HepG2 (cell line): Measurements from ENCODE around the gene NFYC. TPM values are rescaled to one million over a fixed set of nuclear protein-coding genes. Genes with fewer than 3 reads are reported as not detected.

Experiments
- ELF3 ChIP-seq: IDR thresholded peaks from 2 replicates; pipeline ENCODE4 v1.6.1; 2016; ENCODE audit warnings: missing genetic modification reagents, missing compliant biosample characterization
- EZH2 ChIP-seq: conservative IDR thresholded peaks from 2 replicates; pipeline ENCODE4 v1.6.1; 2012; ENCODE audit warnings: mild to moderate bottlenecking, low read depth, low read length, moderate library complexity
- FOXK1 ChIP-seq: sonication (generic); formaldehyde crosslinking; IDR thresholded peaks from 2 replicates; pipeline ENCODE4 v1.4.0; 2020; ENCODE audit warnings: low read depth, missing genetic modification reagents, borderline replicate concordance
- KLF6 ChIP-seq: IDR thresholded peaks from 2 replicates; pipeline ENCODE4 v1.8.0; 2016; ENCODE audit warnings: missing biosample characterization, missing genetic modification reagents
- MAFK ChIP-seq, 2 experiments: IDR thresholded peaks in 1 of 2; conservative IDR thresholded peaks in 1 of 2; 2 replicates each; pipeline ENCODE4 v1.6.1; 2011; ENCODE audit warnings: improper control_type of control experiment in 2 of 2, low read length in 2 of 2
- NCOA2 ChIP-seq: sonication (generic); formaldehyde crosslinking; IDR thresholded peaks from 2 replicates; pipeline ENCODE4 v1.8.0; 2022; ENCODE audit warnings: inconsistent platforms
- NCOA5 ChIP-seq: sonication (generic); formaldehyde crosslinking; IDR thresholded peaks from 2 replicates; pipeline ENCODE4 v1.4.0; 2020; ENCODE audit warnings: missing genetic modification reagents
- SMAD1 ChIP-seq: sonication (generic); formaldehyde crosslinking; IDR thresholded peaks from 2 replicates; pipeline ENCODE4 v1.4.0; 2020; ENCODE audit warnings: missing genetic modification reagents, low read depth, mild to moderate bottlenecking, borderline replicate concordance
- ZNF136 ChIP-seq: sonication (generic); formaldehyde crosslinking; IDR thresholded peaks from 2 replicates; pipeline ENCODE4 v1.8.1; 2022; ENCODE audit warnings: low read depth, mild to moderate bottlenecking, moderate library complexity, missing genetic modification reagents
- ZNF17 ChIP-seq: sonication (generic); formaldehyde crosslinking; IDR thresholded peaks from 2 replicates; pipeline ENCODE4 v1.5.0; 2020; ENCODE audit warnings: mild to moderate bottlenecking, missing genetic modification reagents
- ZNF235 ChIP-seq: sonication (generic); formaldehyde crosslinking; IDR thresholded peaks from 2 replicates; pipeline ENCODE4 v1.8.1; 2023; ENCODE audit warnings: mild to moderate bottlenecking, missing genetic modification reagents, borderline replicate concordance
- ZNF543 ChIP-seq: sonication (generic); formaldehyde crosslinking; IDR thresholded peaks from 2 replicates; pipeline ENCODE4 v1.4.0; 2020; ENCODE audit warnings: mild to moderate bottlenecking, missing genetic modification reagents
- ZNF549 ChIP-seq: sonication (generic); formaldehyde crosslinking; IDR thresholded peaks from 2 replicates; pipeline ENCODE4 v1.5.0; 2020; ENCODE audit warnings: missing genetic modification reagents
- polyA plus RNA-seq, 8 experiments: library from polyadenylated mRNA; depleted of rRNA in 3 of 8; stranded (reverse) in 7 of 8; unstranded in 1 of 8; fragments of >200 nt; fragmentation: Illumina TruSeq in 4 of 8; extraction: Trizol in 4 of 8; gene quantifications; 2 replicates each; pipeline versions ENCODE4 v1.2.1 to v1.2.3, GENCODE V29; 2011 to 2016; ENCODE audit warnings: low read depth in 4 of 8, missing spikeins in 1 of 8, mixed read lengths in 1 of 8; ENCODE audit not compliant: insufficient read depth in 1 of 8
- total RNA-seq, 5 experiments: library from RNA; depleted of rRNA; stranded (reverse); fragments of >200 nt; fragmentation: Illumina TruSeq; extraction: Trizol; gene quantifications; 2 replicates each; pipeline ENCODE4 v1.2.3, GENCODE V29; 2016; ENCODE audit warnings: low read depth in 1 of 5
- TF ChIP-seq, protein P1 (sequence below): sonication (generic); formaldehyde crosslinking; IDR thresholded peaks from 2 replicates; pipeline ENCODE4 v1.4.0; 2020; ENCODE audit warnings: mild to moderate bottlenecking, missing genetic modification reagents
- TF ChIP-seq, protein P2 (sequence below): sonication (generic); formaldehyde crosslinking; IDR thresholded peaks from 2 replicates; pipeline ENCODE4 v1.4.0; 2020; ENCODE audit warnings: missing genetic modification reagents, borderline replicate concordance
- TF ChIP-seq, protein P3 (sequence below): IDR thresholded peaks from 2 replicates; pipeline ENCODE4 v1.4.0; 2020; ENCODE audit warnings: mild to moderate bottlenecking, missing genetic modification reagents
- TF ChIP-seq, protein P4 (sequence below): IDR thresholded peaks from 2 replicates; pipeline ENCODE4 v1.6.1; 2016; ENCODE audit warnings: mild to moderate bottlenecking
- TF ChIP-seq, protein P5 (sequence below): sonication (generic); formaldehyde crosslinking; IDR thresholded peaks from 2 replicates; pipeline ENCODE4 v1.9.0; 2022; ENCODE audit warnings: missing genetic modification reagents, mild to moderate bottlenecking, borderline replicate concordance

NFYC gene
- total and polyA plus RNA-seq, 2 of the 13 experiments (the other 11 are each of a cell fraction or from before 2014, with no cell fraction given), result 33.9 to 73.7 TPM

DNA sequence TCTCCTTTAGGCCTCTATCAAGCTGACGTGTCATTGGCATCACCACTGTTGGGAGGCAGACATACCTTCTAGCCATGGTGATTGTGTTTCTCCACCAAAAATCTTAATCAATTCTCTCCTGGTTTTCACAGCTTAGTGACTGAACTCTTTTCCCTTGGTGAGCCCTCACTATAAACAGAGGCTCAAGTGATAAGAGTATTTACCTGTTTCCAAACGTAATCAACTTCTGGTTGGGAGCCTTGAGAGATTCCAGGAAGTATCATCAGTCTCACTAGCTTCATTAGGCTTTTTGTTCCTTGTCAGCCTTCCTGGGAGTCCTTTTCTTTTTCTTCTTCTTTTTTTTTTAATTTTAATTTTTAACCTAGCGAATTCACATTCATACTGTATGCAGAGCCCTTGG lies 58.3 kb downstream of the NFYC start (continued):
- TF ChIP-seq, protein P1, sequence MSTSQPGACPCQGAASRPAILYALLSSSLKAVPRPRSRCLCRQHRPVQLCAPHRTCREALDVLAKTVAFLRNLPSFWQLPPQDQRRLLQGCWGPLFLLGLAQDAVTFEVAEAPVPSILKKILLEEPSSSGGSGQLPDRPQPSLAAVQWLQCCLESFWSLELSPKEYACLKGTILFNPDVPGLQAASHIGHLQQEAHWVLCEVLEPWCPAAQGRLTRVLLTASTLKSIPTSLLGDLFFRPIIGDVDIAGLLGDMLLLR (CRISPR knock-in tag), result no peak
- TF ChIP-seq KLF6 (CRISPR knock-in tag) (no peak), NCOA5 (CRISPR knock-in tag) (no peak), ZNF235 (CRISPR knock-in tag) (no peak), MAFK (conservative IDR thresholded peaks at IDR 0.05 in 1 of 2, IDR thresholded peaks at IDR 0.05 in 1 of 2; ENCODE audit: low read length in 2 of 2) (no peak), ELF3 (CRISPR knock-in tag) (0 out of 2 replicates have a peak, but pooled peaks have one; percentile 29), ZNF17 (CRISPR knock-in tag) (no peak), ZNF136 (CRISPR knock-in tag) (no peak), ZNF543 (CRISPR knock-in tag) (no peak), NCOA2 (CRISPR knock-in tag) (peak; percentile 42; the same call in 1 of the 2 replicates), EZH2 (no peak), SMAD1 (CRISPR knock-in tag) (no peak), FOXK1 (peak; percentile 40; the same call in 1 of the 2 replicates), ZNF549 (no peak)
- TF ChIP-seq, protein P2, sequence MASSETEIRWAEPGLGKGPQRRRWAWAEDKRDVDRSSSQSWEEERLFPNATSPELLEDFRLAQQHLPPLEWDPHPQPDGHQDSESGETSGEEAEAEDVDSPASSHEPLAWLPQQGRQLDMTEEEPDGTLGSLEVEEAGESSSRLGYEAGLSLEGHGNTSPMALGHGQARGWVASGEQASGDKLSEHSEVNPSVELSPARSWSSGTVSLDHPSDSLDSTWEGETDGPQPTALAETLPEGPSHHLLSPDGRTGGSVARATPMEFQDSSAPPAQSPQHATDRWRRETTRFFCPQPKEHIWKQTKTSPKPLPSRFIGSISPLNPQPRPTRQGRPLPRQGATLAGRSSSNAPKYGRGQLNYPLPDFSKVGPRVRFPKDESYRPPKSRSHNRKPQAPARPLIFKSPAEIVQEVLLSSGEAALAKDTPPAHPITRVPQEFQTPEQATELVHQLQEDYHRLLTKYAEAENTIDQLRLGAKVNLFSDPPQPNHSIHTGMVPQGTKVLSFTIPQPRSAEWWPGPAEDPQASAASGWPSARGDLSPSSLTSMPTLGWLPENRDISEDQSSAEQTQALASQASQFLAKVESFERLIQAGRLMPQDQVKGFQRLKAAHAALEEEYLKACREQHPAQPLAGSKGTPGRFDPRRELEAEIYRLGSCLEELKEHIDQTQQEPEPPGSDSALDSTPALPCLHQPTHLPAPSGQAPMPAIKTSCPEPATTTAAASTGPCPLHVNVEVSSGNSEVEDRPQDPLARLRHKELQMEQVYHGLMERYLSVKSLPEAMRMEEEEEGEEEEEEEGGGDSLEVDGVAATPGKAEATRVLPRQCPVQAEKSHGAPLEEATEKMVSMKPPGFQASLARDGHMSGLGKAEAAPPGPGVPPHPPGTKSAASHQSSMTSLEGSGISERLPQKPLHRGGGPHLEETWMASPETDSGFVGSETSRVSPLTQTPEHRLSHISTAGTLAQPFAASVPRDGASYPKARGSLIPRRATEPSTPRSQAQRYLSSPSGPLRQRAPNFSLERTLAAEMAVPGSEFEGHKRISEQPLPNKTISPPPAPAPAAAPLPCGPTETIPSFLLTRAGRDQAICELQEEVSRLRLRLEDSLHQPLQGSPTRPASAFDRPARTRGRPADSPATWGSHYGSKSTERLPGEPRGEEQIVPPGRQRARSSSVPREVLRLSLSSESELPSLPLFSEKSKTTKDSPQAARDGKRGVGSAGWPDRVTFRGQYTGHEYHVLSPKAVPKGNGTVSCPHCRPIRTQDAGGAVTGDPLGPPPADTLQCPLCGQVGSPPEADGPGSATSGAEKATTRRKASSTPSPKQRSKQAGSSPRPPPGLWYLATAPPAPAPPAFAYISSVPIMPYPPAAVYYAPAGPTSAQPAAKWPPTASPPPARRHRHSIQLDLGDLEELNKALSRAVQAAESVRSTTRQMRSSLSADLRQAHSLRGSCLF, result no peak
- TF ChIP-seq, protein P3, sequence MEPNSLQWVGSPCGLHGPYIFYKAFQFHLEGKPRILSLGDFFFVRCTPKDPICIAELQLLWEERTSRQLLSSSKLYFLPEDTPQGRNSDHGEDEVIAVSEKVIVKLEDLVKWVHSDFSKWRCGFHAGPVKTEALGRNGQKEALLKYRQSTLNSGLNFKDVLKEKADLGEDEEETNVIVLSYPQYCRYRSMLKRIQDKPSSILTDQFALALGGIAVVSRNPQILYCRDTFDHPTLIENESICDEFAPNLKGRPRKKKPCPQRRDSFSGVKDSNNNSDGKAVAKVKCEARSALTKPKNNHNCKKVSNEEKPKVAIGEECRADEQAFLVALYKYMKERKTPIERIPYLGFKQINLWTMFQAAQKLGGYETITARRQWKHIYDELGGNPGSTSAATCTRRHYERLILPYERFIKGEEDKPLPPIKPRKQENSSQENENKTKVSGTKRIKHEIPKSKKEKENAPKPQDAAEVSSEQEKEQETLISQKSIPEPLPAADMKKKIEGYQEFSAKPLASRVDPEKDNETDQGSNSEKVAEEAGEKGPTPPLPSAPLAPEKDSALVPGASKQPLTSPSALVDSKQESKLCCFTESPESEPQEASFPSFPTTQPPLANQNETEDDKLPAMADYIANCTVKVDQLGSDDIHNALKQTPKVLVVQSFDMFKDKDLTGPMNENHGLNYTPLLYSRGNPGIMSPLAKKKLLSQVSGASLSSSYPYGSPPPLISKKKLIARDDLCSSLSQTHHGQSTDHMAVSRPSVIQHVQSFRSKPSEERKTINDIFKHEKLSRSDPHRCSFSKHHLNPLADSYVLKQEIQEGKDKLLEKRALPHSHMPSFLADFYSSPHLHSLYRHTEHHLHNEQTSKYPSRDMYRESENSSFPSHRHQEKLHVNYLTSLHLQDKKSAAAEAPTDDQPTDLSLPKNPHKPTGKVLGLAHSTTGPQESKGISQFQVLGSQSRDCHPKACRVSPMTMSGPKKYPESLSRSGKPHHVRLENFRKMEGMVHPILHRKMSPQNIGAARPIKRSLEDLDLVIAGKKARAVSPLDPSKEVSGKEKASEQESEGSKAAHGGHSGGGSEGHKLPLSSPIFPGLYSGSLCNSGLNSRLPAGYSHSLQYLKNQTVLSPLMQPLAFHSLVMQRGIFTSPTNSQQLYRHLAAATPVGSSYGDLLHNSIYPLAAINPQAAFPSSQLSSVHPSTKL (CRISPR knock-in tag), result peak; percentile 57
- TF ChIP-seq, protein P4, sequence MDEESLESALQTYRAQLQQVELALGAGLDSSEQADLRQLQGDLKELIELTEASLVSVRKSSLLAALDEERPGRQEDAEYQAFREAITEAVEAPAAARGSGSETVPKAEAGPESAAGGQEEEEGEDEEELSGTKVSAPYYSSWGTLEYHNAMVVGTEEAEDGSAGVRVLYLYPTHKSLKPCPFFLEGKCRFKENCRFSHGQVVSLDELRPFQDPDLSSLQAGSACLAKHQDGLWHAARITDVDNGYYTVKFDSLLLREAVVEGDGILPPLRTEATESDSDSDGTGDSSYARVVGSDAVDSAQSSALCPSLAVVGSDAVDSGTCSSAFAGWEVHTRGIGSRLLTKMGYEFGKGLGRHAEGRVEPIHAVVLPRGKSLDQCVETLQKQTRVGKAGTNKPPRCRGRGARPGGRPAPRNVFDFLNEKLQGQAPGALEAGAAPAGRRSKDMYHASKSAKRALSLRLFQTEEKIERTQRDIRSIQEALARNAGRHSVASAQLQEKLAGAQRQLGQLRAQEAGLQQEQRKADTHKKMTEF (CRISPR knock-in tag), result 0 out of 2 replicates have a peak, but pooled peaks have one; percentile 28
- TF ChIP-seq, protein P5, sequence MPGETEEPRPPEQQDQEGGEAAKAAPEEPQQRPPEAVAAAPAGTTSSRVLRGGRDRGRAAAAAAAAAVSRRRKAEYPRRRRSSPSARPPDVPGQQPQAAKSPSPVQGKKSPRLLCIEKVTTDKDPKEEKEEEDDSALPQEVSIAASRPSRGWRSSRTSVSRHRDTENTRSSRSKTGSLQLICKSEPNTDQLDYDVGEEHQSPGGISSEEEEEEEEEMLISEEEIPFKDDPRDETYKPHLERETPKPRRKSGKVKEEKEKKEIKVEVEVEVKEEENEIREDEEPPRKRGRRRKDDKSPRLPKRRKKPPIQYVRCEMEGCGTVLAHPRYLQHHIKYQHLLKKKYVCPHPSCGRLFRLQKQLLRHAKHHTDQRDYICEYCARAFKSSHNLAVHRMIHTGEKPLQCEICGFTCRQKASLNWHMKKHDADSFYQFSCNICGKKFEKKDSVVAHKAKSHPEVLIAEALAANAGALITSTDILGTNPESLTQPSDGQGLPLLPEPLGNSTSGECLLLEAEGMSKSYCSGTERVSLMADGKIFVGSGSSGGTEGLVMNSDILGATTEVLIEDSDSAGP, result no peak
